NT2/D1 (cell line): Measurements from ENCODE around the gene HSPB8.

Source experiments
- SUZ12 ChIP-seq: IDR thresholded peaks from 2 replicates; pipeline ENCODE4 v1.6.1; 2011; ENCODE audit not compliant: insufficient read length, insufficient read depth; ENCODE audit errors: extremely low read depth
- ZNF274 ChIP-seq: IDR thresholded peaks from 2 replicates; pipeline ENCODE4 v1.6.1; 2011; ENCODE audit warnings: mild to moderate bottlenecking, low read depth, low read length

DNA sequence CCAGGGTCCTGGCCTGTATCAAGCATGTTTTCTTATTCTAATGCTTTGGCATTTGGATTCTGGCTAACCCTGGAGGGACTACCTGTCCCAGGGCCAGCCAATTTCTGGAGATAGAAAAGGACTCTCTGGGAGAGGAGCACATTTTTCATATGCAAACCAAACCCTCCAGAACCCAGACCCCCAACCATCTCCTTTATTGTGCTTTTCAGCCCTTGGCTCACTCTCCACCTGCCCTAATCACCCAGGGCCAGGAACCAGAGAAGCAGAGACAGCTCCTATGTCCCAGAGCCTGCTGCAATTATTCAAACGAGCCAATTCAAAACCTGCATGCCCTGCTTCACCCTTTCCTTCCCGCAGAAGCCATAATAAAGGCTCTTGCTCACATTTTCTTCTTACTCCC is 23.8 kb downstream of the HSPB8 start:
- no peak for TF ChIP-seq SUZ12
- no peak for TF ChIP-seq ZNF274
